H1 (cell line): ENCODE data around the gene SLC25A40. TPM values are rescaled to one million over a fixed set of nuclear protein-coding genes. Genes with fewer than 3 reads are reported as not detected.

Experiments
- CTCF ChIA-PET: fragments of 300-600 bp; sonication (Branson Sonifier 250); formaldehyde crosslinking; loops from one replicate; lab custom pipeline; 2021; ENCODE audit not compliant: partially characterized antibody; lab: Charles Lee
- POLR2A ChIA-PET: fragments of 300-600 bp; sonication (Branson Sonifier 250); formaldehyde crosslinking; loops from one replicate; lab custom pipeline; 2021; ENCODE audit warnings: inconsistent platforms; ENCODE audit not compliant: partially characterized antibody; lab: Charles Lee
- DNase-seq, 2 experiments: peaks; one replicate each; pipeline versions ENCODE4 v3.0.0 to v3.0.0-alpha.2; 2010 to 2022; ENCODE audit warnings: low spot score in 2 of 2, low read depth in 1 of 2, mixed read lengths in 1 of 2
- FAIRE-seq: peaks from 2 replicates; lab custom pipeline; 2011; peaks lifted over from hg19 to GRCh38; lab: Jason Lieb, UNC
- H2AFZ ChIP-seq: 2 replicates; pipeline ENCODE4 v1.8.1; 2012; ENCODE audit warnings: low read length, inconsistent platforms
- H2AK5ac ChIP-seq: 2 replicates; pipeline ENCODE4 v1.6.1; 2013; ENCODE audit warnings: low read depth, low read length
- H2BK120ac ChIP-seq: replicated peaks from 2 replicates; pipeline ENCODE3; 2013; ENCODE audit warnings: low read depth, low read length, inconsistent platforms
- H2BK12ac ChIP-seq: 2 replicates; pipeline ENCODE4 v1.6.1; 2013; ENCODE audit warnings: low read depth, low read length
- H2BK15ac ChIP-seq: 2 replicates; pipeline ENCODE4 v1.6.1; 2013; ENCODE audit warnings: low read length
- H2BK20ac ChIP-seq: 2 replicates; pipeline ENCODE4 v1.6.1; 2013; ENCODE audit warnings: low read length
- H2BK5ac ChIP-seq: 2 replicates; pipeline ENCODE4 v1.6.1; 2013; ENCODE audit warnings: low read depth, low read length
- H3K14ac ChIP-seq: 2 replicates; pipeline ENCODE4 v1.6.1; 2013; ENCODE audit warnings: inconsistent platforms; ENCODE audit not compliant: insufficient read length
- H3K18ac ChIP-seq: 2 replicates; pipeline ENCODE4 v1.6.1; 2013; ENCODE audit warnings: low read length; ENCODE audit errors: extremely low read depth
- H3K23ac ChIP-seq: 2 replicates; pipeline ENCODE4 v1.6.1; 2013; ENCODE audit warnings: inconsistent platforms; ENCODE audit not compliant: insufficient read length
- H3K23me2 ChIP-seq: 2 replicates; pipeline ENCODE4 v1.6.1; 2013; ENCODE audit warnings: low read depth, low read length
- H3K27ac ChIP-seq: 2 replicates; pipeline ENCODE4 v1.6.1; 2011; ENCODE audit warnings: low read depth, low read length, inconsistent platforms
- H3K27me3 ChIP-seq, 4 experiments: replicated peaks in 1 of 4; 1 replicate in 1 of 4; 2 replicates in 3 of 4; pipeline versions ENCODE4 v1.6.1 to v1.8.1; 2011 to 2013; ENCODE audit warnings: low read length in 3 of 4, mild to moderate bottlenecking in 3 of 4, inconsistent platforms in 2 of 4, mixed read lengths in 2 of 4, moderate library complexity in 1 of 4; ENCODE audit not compliant: control insufficient read depth in 3 of 4, insufficient read depth in 3 of 4; ENCODE audit errors: extremely low read depth in 1 of 4
- H3K36me3 ChIP-seq, 4 experiments: 2 replicates each; pipeline versions ENCODE4 v1.6.1 to v1.8.1; 2011 to 2013; ENCODE audit warnings: mild to moderate bottlenecking in 4 of 4, low read length in 3 of 4, moderate library complexity in 2 of 4, control low read depth in 1 of 4, inconsistent platforms in 1 of 4; ENCODE audit not compliant: insufficient read depth in 4 of 4, control insufficient read depth in 2 of 4
- H3K4ac ChIP-seq: replicated peaks from 2 replicates; pipeline ENCODE3; 2013; ENCODE audit warnings: low read length, low read depth, mixed read lengths, inconsistent platforms; ENCODE audit not compliant: insufficient read length
- H3K4me1 ChIP-seq, 4 experiments: replicated peaks in 1 of 4; 1 replicate in 1 of 4; 2 replicates in 3 of 4; pipeline versions ENCODE4 v1.6.1 to v1.8.1; 2011 to 2013; ENCODE audit warnings: low read length in 3 of 4, inconsistent platforms in 2 of 4, mixed read lengths in 1 of 4; ENCODE audit not compliant: insufficient read depth in 4 of 4, control insufficient read depth in 3 of 4
- H3K4me2 ChIP-seq, 2 experiments: 2 replicates each; pipeline versions ENCODE4 v1.6.1 to v1.8.1; 2011 to 2013; ENCODE audit warnings: low read depth in 2 of 2, low read length in 2 of 2, control low read depth in 1 of 2, inconsistent platforms in 1 of 2, mild to moderate bottlenecking in 1 of 2; ENCODE audit not compliant: insufficient read depth in 1 of 2
- H3K4me3 ChIP-seq, 4 experiments: fragments of 200-600, 300-600 bp in 1 of 4; sonication (generic), shearing (Covaris generic), sonication (Bioruptor Twin) in 1 of 4; 2 replicates each; pipeline versions ENCODE4 v1.5.1 to v1.8.1; 2011 to 2016; ENCODE audit warnings: low read length in 4 of 4, low read depth in 3 of 4, control low read depth in 2 of 4, inconsistent platforms in 2 of 4, mild to moderate bottlenecking in 2 of 4, mixed read lengths in 1 of 4, moderate library complexity in 1 of 4; ENCODE audit not compliant: insufficient read depth in 2 of 4; ENCODE audit errors: extremely low read depth in 1 of 4
- H3K56ac ChIP-seq: replicated peaks from 2 replicates; pipeline ENCODE3; 2013; ENCODE audit warnings: low read depth, mild to moderate bottlenecking, mixed read lengths, low read length, inconsistent platforms; ENCODE audit not compliant: insufficient read length
- H3K79me1 ChIP-seq: 2 replicates; pipeline ENCODE4 v1.6.1; 2013; ENCODE audit warnings: low read depth, low read length, control low read depth
- H3K79me2 ChIP-seq, 2 experiments: 2 replicates each; pipeline versions ENCODE4 v1.6.1 to v1.8.1; 2012 to 2013; ENCODE audit warnings: low read length in 2 of 2, mild to moderate bottlenecking in 2 of 2, inconsistent platforms in 1 of 2; ENCODE audit not compliant: insufficient read depth in 2 of 2, control insufficient read depth in 1 of 2
- H3K9ac ChIP-seq, 4 experiments: replicated peaks in 1 of 4; 1 replicate in 1 of 4; 2 replicates in 3 of 4; pipeline versions ENCODE4 v1.6.1 to v1.8.1; 2011 to 2013; ENCODE audit warnings: low read depth in 3 of 4, low read length in 3 of 4, control low read depth in 2 of 4, mild to moderate bottlenecking in 2 of 4, moderate library complexity in 2 of 4, inconsistent platforms in 1 of 4; ENCODE audit errors: extremely low read depth in 1 of 4
- H3K9me3 ChIP-seq, 2 experiments: 2 replicates each; pipeline versions ENCODE4 v1.6.1 to v1.8.1; 2012 to 2013; ENCODE audit warnings: mild to moderate bottlenecking in 2 of 2, moderate library complexity in 2 of 2, control low read depth in 1 of 2, inconsistent platforms in 1 of 2, low read depth in 1 of 2, low read length in 1 of 2, mixed read lengths in 1 of 2; ENCODE audit not compliant: insufficient read depth in 2 of 2
- H4K20me1 ChIP-seq, 2 experiments: replicated peaks in 1 of 2; 2 replicates each; pipeline versions ENCODE3 to v1.8.1; 2011 to 2013; ENCODE audit warnings: inconsistent platforms in 2 of 2, low read length in 2 of 2, mild to moderate bottlenecking in 1 of 2; ENCODE audit not compliant: insufficient read depth in 2 of 2, control insufficient read depth in 1 of 2
- H4K5ac ChIP-seq: 2 replicates; pipeline ENCODE4 v1.6.1; 2013; ENCODE audit warnings: low read length, low read depth, mixed read lengths, inconsistent platforms; ENCODE audit not compliant: insufficient read length
- H4K8ac ChIP-seq: 2 replicates; pipeline ENCODE4 v1.8.0; 2013; ENCODE audit warnings: mild to moderate bottlenecking, moderate library complexity, low read length, inconsistent platforms; ENCODE audit not compliant: insufficient read depth; ENCODE audit errors: extremely low read depth
- H4K91ac ChIP-seq: replicated peaks from 2 replicates; pipeline ENCODE3; 2013; ENCODE audit warnings: low read length, mixed read lengths, inconsistent platforms; ENCODE audit not compliant: insufficient read length
- CTBP2 ChIP-seq: IDR thresholded peaks from 2 replicates; pipeline ENCODE4 v1.7.0; 2011; ENCODE audit warnings: borderline replicate concordance, mild to moderate bottlenecking, moderate library complexity, mixed read lengths, low read length; ENCODE audit not compliant: insufficient read depth, insufficient read length
- POLR2A ChIP-seq, 2 experiments: IDR thresholded peaks; 1 replicate in 1 of 2; 2 replicates in 1 of 2; pipeline ENCODE4 v1.6.1; 2011; ENCODE audit warnings: low read depth in 2 of 2, low read length in 2 of 2, mild to moderate bottlenecking in 2 of 2; ENCODE audit errors: control extremely low read depth in 1 of 2
- RAD21 ChIP-seq, 2 experiments: IDR thresholded peaks in 1 of 2; conservative IDR thresholded peaks in 1 of 2; 2 replicates each; pipeline ENCODE4 v1.6.1; 2011; ENCODE audit warnings: low read depth in 2 of 2, low read length in 2 of 2, improper control_type of control experiment in 1 of 2, inconsistent platforms in 1 of 2, mild to moderate bottlenecking in 1 of 2, moderate library complexity in 1 of 2
- polyA plus RNA-seq, 7 experiments: library from polyadenylated mRNA; depleted of rRNA in 3 of 7; stranded (reverse) in 5 of 7; unstranded in 2 of 7; fragments of >200 nt in 5 of 7; fragments of 200-250 nt in 2 of 7; gene quantifications; 1 replicate in 5 of 7; 2 replicates in 1 of 7; 4 replicates in 1 of 7; pipeline versions ENCODE4 v1.2.1 to v1.2.3, GENCODE V29; 2011 to 2013; ENCODE audit warnings: missing spikeins in 2 of 7, mixed read lengths in 2 of 7
- total RNA-seq: library from RNA; stranded (reverse); fragmentation: NEBNext Ultra II Directional; extraction: Animal tissue kit (Norgen Biotek cat#: 25700); gene quantifications from 2 replicates; pipeline ENCODE4 v1.2.1, GENCODE V29; 2021

The SLC25A40 gene
- total and polyA plus RNA-seq, 2 of the 8 experiments (the other 6 are each of a cell fraction or from before 2014, with no cell fraction given) = 6.5 to 17.3 TPM

- TF ChIP-seq POLR2A (IDR thresholded peaks at IDR 0.05; ENCODE audit: control extremely low read depth in 1 of 2, low read depth in 2 of 2, low read length in 2 of 2) (no peak), RAD21 (IDR thresholded peaks at IDR 0.05 in 1 of 2, conservative IDR thresholded peaks at IDR 0.05 in 1 of 2; ENCODE audit: low read depth in 2 of 2, low read length in 2 of 2) (peak in 1 of 2 experiments; percentile 37; a peak in 2 of 4 replicates), CTBP2 (no peak)
- Histone ChIP-seq H2BK12ac (no peak overlapping the region), H3K4me2 (no peak overlapping the region), H2AK5ac (no peak overlapping the region), H3K36me3 (peaks cover 9 to 68% (median 26%) of the 10 kb centered on the region in 4 experiments; a peak in 6 of 8 replicates), H3K9me3 (no peaks in the 10 kb centered on the region), H3K79me1 (no peaks in the 10 kb centered on the region), H3K4me1 (no peaks in the 10 kb centered on the region), H4K8ac (no peak overlapping the region), H4K91ac (no peak overlapping the region), H3K79me2 (peaks cover 0 to 42% of the 10 kb centered on the region in 2 experiments; a peak in 2 of 4 replicates), H3K27me3 (no peaks in the 10 kb centered on the region), H3K23ac (no peak overlapping the region), H3K23me2 (no peaks in the 10 kb centered on the region), H2BK120ac (no peak overlapping the region), H3K9ac (no peak overlapping the region), H3K4ac (no peak overlapping the region), H2AFZ (no peak overlapping the region), H4K20me1 (peaks cover 0 to 2% of the 10 kb centered on the region in 2 experiments), H3K27ac (no peak overlapping the region), H3K18ac (no peak overlapping the region), H4K5ac (no peak overlapping the region), H2BK5ac (no peak overlapping the region), H3K14ac (no peak overlapping the region), H2BK20ac (no peak overlapping the region), H2BK15ac (no peak overlapping the region), H3K4me3 (no peak overlapping the region), H3K56ac (no peak overlapping the region)
- POLR2A ChIA-PET = interaction anchor here (0.9 to 1.4 kb wide), 3 partner anchors 10 to 47 kb away, joined by 3 to 4 read pairs (median 3); partner anchors contain the start of genes ADAM22, DBF4 and SLC25A40
- CTCF ChIA-PET = interaction anchor here (0.7 to 2.0 kb wide), 14 partner anchors 9 to 679 kb away, joined by 3 to 7 read pairs (median 4); partner anchors contain the start of genes DBF4 and SLC25A40
- DNase-seq = no peak
- no peak for FAIRE-seq
These were observed 10.7 kb upstream of the SLC25A40 start for GRCh38 chr7:87886875-87887274.
